ENCODE data around the gene CDIPT.

GRCh38 chr16:29858974-29859373, 4.1 kb downstream of the CDIPT start:
- TF ChIP-seq CTCF (conservative IDR thresholded peaks at IDR 0.05; ENCODE audit: low read length) (no peak), EZH2phosphoT487 (IDR thresholded peaks at IDR 0.05; ENCODE audit: borderline replicate concordance, low read depth, low read length) (no peak)
